ENCODE results near the gene MACC1.
A peak's percentile ranks its signal among the peaks of the same experiment; 100 is the strongest.
"Not testable (repeated sequence)": the region's sequence is repeated elsewhere in the genome, so short reads cannot be mapped to it uniquely, and the experiment has no call there.

The MACC1 gene

GRCh38 chr7:20193242-20193777, 23.9 kb downstream of the MACC1 start:
- DNase-seq (ENCODE audit: low read depth): peak; percentile 33
- H3K4me3 ChIP-seq (ENCODE audit: low read depth, low read length): no peak overlapping the region
- TF ChIP-seq, protein P1, sequence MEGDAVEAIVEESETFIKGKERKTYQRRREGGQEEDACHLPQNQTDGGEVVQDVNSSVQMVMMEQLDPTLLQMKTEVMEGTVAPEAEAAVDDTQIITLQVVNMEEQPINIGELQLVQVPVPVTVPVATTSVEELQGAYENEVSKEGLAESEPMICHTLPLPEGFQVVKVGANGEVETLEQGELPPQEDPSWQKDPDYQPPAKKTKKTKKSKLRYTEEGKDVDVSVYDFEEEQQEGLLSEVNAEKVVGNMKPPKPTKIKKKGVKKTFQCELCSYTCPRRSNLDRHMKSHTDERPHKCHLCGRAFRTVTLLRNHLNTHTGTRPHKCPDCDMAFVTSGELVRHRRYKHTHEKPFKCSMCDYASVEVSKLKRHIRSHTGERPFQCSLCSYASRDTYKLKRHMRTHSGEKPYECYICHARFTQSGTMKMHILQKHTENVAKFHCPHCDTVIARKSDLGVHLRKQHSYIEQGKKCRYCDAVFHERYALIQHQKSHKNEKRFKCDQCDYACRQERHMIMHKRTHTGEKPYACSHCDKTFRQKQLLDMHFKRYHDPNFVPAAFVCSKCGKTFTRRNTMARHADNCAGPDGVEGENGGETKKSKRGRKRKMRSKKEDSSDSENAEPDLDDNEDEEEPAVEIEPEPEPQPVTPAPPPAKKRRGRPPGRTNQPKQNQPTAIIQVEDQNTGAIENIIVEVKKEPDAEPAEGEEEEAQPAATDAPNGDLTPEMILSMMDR (IDR thresholded peaks at IDR 0.05; ENCODE audit: low read depth, low read length, missing control alignments): no peak

- no peak for DNase-seq (ENCODE audit: low read depth)
- TF ChIP-seq, protein P1 (IDR thresholded peaks at IDR 0.05; ENCODE audit: low read depth, low read length, missing control alignments): no peak
- H3K4me3 ChIP-seq (ENCODE audit: low read depth, low read length): no peak overlapping the region
Observed at GRCh38 chr7:20191391-20191869, 25.8 kb downstream of the MACC1 start.

- H3K4me3 ChIP-seq (ENCODE audit: low read depth, low read length): no peak overlapping the region
- DNase-seq (ENCODE audit: low read depth): peak; percentile 8
- TF ChIP-seq, protein P1 (IDR thresholded peaks at IDR 0.05; ENCODE audit: low read depth, low read length, missing control alignments): no peak
Observed at GRCh38 chr7:20190560-20191390, 26.4 kb downstream of the MACC1 start.

DNA sequence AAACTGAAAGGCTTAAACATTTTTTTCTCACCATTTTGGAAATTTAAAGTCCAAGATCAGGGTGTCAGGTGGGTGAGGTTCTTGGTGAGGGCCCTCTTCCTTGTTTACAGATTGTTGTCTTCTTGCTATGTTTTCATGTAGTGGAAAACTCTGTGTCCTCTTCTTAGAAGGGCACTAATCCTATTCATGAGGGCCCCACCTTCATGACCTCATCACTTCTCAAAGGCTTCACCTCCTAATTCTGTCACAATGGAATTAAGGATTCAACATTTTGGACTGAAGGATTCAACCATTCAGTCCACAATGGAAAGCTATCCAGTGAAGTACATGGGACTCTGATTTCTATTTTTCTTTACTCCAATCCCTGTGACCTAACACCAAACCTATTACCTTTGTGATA, 27.3 kb downstream of the MACC1 start:
- no peak overlapping the region for H3K4me3 ChIP-seq (ENCODE audit: low read depth, low read length)
- DNase-seq (ENCODE audit: low read depth): no peak
- TF ChIP-seq, protein P1 (IDR thresholded peaks at IDR 0.05; ENCODE audit: low read depth, low read length, missing control alignments): no peak

- no peak for DNase-seq (ENCODE audit: low read depth)
- TF ChIP-seq, protein P1 (IDR thresholded peaks at IDR 0.05; ENCODE audit: low read depth, low read length, missing control alignments): no peak
- H3K4me3 ChIP-seq (ENCODE audit: low read depth, low read length): no peak overlapping the region
Observed at GRCh38 chr7:20188567-20188966, 28.6 kb downstream of the MACC1 start.

- H3K4me3 ChIP-seq (ENCODE audit: low read depth, low read length); DNase-seq (ENCODE audit: low read depth): not testable (repeated sequence)
Observed at GRCh38 chr7:20187850-20188249, 29.3 kb downstream of the MACC1 start.

DNA sequence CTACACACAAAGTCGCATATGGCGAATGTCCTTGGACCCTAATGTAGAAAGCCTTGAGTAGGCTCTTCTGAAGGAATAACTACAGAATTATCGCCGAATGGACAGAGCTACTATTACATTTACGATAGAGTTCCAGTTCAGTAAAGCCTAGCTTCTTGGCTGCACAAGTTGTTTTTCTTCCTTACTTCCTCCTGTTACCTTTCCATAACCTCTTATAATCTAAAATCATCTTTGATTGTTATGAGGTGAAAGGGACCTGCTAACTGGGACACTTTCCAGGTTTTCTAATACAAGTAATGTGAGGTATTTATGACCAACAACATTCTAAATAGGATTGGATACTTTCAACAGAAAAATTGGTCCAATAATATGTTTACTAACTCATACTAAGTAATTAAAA, 31.2 kb downstream of the MACC1 start:
- TF ChIP-seq, protein P1 (IDR thresholded peaks at IDR 0.05; ENCODE audit: low read depth, low read length, missing control alignments): no peak
- no peak for DNase-seq (ENCODE audit: low read depth)
- H3K4me3 ChIP-seq (ENCODE audit: low read depth, low read length): no peak overlapping the region

All from GM12864 (cell line).